A549 (cell line): ENCODE measurements around the gene ARHGEF3.

Experiments used
- CEBPB ChIP-seq, 2 experiments: fragments of >200 bp in 1 of 2; sonication (Bioruptor Twin) in 1 of 2; formaldehyde crosslinking in 1 of 2; IDR thresholded peaks; 2 replicates each; pipeline ENCODE4 v1.6.1; 2012 to 2016
- JUN ChIP-seq, 2 experiments: fragments of >200 bp; sonication (Bioruptor Twin); formaldehyde crosslinking; IDR thresholded peaks; 2 replicates in 1 of 2; 3 replicates in 1 of 2; pipeline ENCODE4 v1.6.1; 2016 to 2017
- MAZ ChIP-seq: fragments of 150-350 bp; IDR thresholded peaks from 2 replicates; pipeline ENCODE4 v1.6.1; 2014; ENCODE audit warnings: antibody characterized with exemption, low read depth, low read length, borderline replicate concordance
- MYC ChIP-seq: IDR thresholded peaks from 2 replicates; pipeline ENCODE4 v1.6.1; 2012; ENCODE audit warnings: mild to moderate bottlenecking, inconsistent platforms, low read length, improper control_type of control experiment, borderline replicate concordance
- RARB ChIP-seq: fragments of 250-450 bp; sonication (Bioruptor Pico); IDR thresholded peaks from 2 replicates; pipeline ENCODE4 v1.8.0; 2021; ENCODE audit warnings: mild to moderate bottlenecking, moderate library complexity
- ZSCAN20 ChIP-seq: fragments of 250-450 bp; sonication (Bioruptor Pico); IDR thresholded peaks from 2 replicates; pipeline ENCODE4 v1.8.0; 2022; ENCODE audit warnings: mild to moderate bottlenecking, moderate library complexity
- TF ChIP-seq, protein P1 (sequence below): fragments of >200 bp; sonication (Bioruptor Twin); formaldehyde crosslinking; IDR thresholded peaks from 3 replicates; pipeline ENCODE4 v1.5.1; 2016
- TF ChIP-seq, protein P2 (sequence below): IDR thresholded peaks from 2 replicates; pipeline ENCODE4 v1.6.1; 2012
- TF ChIP-seq, protein P3 (sequence below): IDR thresholded peaks from 2 replicates; pipeline ENCODE4 v1.6.1; 2012

DNA sequence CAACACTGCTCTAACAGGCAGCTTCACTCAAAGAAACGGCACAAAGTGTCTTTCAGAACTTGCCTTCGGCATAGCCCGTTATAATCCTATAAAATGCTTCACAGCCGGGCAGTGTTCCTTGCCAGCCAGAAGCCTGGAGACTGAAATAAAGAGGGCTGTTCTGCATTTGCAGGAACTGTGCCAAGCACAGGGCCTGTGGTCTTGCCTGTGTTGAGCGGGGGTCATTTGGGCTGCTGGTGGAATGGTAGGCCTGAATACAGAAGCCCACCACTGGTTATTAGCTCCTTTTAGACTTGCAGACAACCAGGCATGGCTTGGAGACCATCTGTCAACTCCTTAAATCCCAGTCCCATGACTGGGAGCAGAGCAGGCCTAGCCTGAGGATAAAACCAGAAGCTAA, 4.7 kb upstream of the ARHGEF3 start:
- no peak for TF ChIP-seq ZSCAN20 (CRISPR knock-in tag)
- TF ChIP-seq, protein P1, sequence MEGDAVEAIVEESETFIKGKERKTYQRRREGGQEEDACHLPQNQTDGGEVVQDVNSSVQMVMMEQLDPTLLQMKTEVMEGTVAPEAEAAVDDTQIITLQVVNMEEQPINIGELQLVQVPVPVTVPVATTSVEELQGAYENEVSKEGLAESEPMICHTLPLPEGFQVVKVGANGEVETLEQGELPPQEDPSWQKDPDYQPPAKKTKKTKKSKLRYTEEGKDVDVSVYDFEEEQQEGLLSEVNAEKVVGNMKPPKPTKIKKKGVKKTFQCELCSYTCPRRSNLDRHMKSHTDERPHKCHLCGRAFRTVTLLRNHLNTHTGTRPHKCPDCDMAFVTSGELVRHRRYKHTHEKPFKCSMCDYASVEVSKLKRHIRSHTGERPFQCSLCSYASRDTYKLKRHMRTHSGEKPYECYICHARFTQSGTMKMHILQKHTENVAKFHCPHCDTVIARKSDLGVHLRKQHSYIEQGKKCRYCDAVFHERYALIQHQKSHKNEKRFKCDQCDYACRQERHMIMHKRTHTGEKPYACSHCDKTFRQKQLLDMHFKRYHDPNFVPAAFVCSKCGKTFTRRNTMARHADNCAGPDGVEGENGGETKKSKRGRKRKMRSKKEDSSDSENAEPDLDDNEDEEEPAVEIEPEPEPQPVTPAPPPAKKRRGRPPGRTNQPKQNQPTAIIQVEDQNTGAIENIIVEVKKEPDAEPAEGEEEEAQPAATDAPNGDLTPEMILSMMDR, result no peak
- no peak for TF ChIP-seq CEBPB (IDR thresholded peaks at IDR 0.05)
- TF ChIP-seq JUN (IDR thresholded peaks at IDR 0.05), result no peak
- no peak for TF ChIP-seq MYC
- TF ChIP-seq, protein P2, sequence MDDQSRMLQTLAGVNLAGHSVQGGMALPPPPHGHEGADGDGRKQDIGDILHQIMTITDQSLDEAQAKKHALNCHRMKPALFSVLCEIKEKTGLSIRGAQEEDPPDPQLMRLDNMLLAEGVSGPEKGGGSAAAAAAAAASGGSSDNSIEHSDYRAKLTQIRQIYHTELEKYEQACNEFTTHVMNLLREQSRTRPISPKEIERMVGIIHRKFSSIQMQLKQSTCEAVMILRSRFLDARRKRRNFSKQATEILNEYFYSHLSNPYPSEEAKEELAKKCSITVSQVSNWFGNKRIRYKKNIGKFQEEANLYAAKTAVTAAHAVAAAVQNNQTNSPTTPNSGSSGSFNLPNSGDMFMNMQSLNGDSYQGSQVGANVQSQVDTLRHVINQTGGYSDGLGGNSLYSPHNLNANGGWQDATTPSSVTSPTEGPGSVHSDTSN, result no peak
- TF ChIP-seq MAZ, result no peak
- TF ChIP-seq, protein P3, sequence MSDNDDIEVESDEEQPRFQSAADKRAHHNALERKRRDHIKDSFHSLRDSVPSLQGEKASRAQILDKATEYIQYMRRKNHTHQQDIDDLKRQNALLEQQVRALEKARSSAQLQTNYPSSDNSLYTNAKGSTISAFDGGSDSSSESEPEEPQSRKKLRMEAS, result no peak
- no peak for TF ChIP-seq RARB (CRISPR knock-in tag)
